Superior temporal gyrus (tissue), 1 donor: ENCODE results near the gene HEATR9.

ENCODE experiments used
- DNase-seq: peaks from one replicate; pipeline ENCODE4 v3.0.0-alpha.2; 2016; ENCODE audit errors: extremely low spot score

The HEATR9 gene

GRCh38 chr17:35895636-35896587 is 27.2 kb upstream of the HEATR9 start:
- no peak for DNase-seq

GRCh38 chr17:35894206-35894605 is 25.5 kb upstream of the HEATR9 start:
- no peak for DNase-seq

- DNase-seq: no peak
These were observed 25.1 kb upstream of the HEATR9 start for GRCh38 chr17:35893751-35894150.

GRCh38 chr17:35892091-35893035 is 23.7 kb upstream of the HEATR9 start:
- DNase-seq: no peak

GRCh38 chr17:35891269-35891668 is 22.6 kb upstream of the HEATR9 start:
- no peak for DNase-seq

- no peak for DNase-seq
These were observed 22.1 kb upstream of the HEATR9 start for GRCh38 chr17:35890774-35891155.

- peak; percentile 24 for DNase-seq
These were observed 21.4 kb upstream of the HEATR9 start for GRCh38 chr17:35889818-35890773.

- DNase-seq: no peak
These were observed 20.6 kb upstream of the HEATR9 start for GRCh38 chr17:35889241-35889640.

GRCh38 chr17:35879773-35880654 is 11.3 kb upstream of the HEATR9 start, which contains the start of gene CCL5:
Gene CCL5 (minus strand): TSS chr17:35880360.
- DNase-seq: no peak

- DNase-seq: no peak
These were observed 9.7 kb upstream of the HEATR9 start for GRCh38 chr17:35878361-35878760.

GRCh38 chr17:35877345-35878029 is 8.8 kb upstream of the HEATR9 start:
- no peak for DNase-seq

GRCh38 chr17:35876534-35876933 is 7.8 kb upstream of the HEATR9 start:
- DNase-seq: no peak

- no peak for DNase-seq
These were observed 7.1 kb upstream of the HEATR9 start for GRCh38 chr17:35875800-35876139.

GRCh38 chr17:35875072-35875799 is 6.5 kb upstream of the HEATR9 start:
- DNase-seq: no peak

- no peak for DNase-seq
These were observed 3.7 kb upstream of the HEATR9 start for GRCh38 chr17:35872196-35872980.

GRCh38 chr17:35870906-35871819 is 2.5 kb upstream of the HEATR9 start:
- DNase-seq: no peak

- DNase-seq: no peak
These were observed 1.1 kb downstream of the HEATR9 start for GRCh38 chr17:35867574-35867973.
